ENCODE measurements around the gene SLC26A11.
"Not testable (repeated sequence)": the region's sequence is repeated elsewhere in the genome, so short reads cannot be mapped to it uniquely, and the experiment has no call there.

- TF ChIP-seq CTCF, POLR2A, EP300 (IDR thresholded peaks at IDR 0.05): not testable (repeated sequence)
Observed at GRCh38 chr17:80299350-80300100, 79.3 kb downstream of the SLC26A11 start.
